ENCODE measurements around the gene ARL6IP5. TPM values are rescaled to one million over a fixed set of nuclear protein-coding genes. Genes with fewer than 3 reads are reported as not detected.
A peak's percentile ranks its signal among the peaks of the same experiment; 100 is the strongest.

The ARL6IP5 gene, protein sequence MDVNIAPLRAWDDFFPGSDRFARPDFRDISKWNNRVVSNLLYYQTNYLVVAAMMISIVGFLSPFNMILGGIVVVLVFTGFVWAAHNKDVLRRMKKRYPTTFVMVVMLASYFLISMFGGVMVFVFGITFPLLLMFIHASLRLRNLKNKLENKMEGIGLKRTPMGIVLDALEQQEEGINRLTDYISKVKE
- 160 and 196 TPM in 2 replicates for total RNA-seq

- DNase-seq (ENCODE audit: low read depth): peak; percentile 96
These were observed at the start of gene ARL6IP5 for GRCh38 chr3:69084326-69085167. TSS of gene ARL6IP5 (plus strand) at chr3:69084937. CDS start at chr3:69085048, 111 bp downstream.

- DNase-seq (ENCODE audit: low read depth): no peak
These were observed 40.1 kb upstream of the ARL6IP5 start for GRCh38 chr3:69044608-69045007.

GRCh38 chr3:69048990-69049389, 35.7 kb upstream of the ARL6IP5 start:
- DNase-seq (ENCODE audit: low read depth): no peak

DNA sequence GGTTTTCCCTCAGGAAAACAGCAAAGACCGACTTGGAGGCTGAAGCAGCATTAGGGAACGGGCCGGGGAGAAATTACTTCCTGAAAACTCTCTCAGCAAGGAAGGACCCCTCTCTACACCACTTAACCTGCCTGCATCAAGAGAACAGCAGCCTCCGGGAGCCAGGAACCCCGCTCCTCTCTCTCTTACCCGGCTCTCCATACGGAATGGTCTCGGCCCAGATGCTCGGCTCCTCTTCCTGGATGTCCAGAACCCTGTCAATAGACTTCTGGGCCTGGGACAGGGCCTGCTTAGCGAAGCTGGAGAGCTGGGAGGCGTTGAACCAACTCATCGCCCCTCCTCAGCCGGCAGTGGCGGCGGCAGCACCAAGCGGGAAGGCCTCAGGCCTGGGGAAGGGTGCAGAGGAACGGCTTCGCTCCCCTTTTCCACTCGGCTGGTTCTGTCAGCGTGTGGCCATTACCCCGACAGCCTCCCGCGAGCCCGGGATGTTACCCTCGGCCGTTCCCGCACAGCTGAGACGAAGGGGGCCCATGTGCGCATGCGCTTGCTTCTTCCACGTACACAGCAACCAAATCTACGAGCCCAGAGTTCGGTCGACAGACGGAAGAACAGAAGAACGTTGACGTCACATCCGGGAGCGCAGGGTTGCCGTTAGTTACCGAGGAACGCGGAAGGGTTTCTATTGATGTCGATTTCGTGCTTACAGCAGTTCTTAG, 32.8 kb upstream of the ARL6IP5 start, which contains the start of gene TMF1:
Gene TMF1, minus strand, starts transcription at position 578 of the 716 bp plus-strand sequence. Its CDS starts 247 bp downstream, at position 331.
- DNase-seq (ENCODE audit: low read depth): peak; percentile 99

- DNase-seq (ENCODE audit: low read depth): no peak
These were observed 32.3 kb upstream of the ARL6IP5 start for GRCh38 chr3:69052472-69052898.

DNA sequence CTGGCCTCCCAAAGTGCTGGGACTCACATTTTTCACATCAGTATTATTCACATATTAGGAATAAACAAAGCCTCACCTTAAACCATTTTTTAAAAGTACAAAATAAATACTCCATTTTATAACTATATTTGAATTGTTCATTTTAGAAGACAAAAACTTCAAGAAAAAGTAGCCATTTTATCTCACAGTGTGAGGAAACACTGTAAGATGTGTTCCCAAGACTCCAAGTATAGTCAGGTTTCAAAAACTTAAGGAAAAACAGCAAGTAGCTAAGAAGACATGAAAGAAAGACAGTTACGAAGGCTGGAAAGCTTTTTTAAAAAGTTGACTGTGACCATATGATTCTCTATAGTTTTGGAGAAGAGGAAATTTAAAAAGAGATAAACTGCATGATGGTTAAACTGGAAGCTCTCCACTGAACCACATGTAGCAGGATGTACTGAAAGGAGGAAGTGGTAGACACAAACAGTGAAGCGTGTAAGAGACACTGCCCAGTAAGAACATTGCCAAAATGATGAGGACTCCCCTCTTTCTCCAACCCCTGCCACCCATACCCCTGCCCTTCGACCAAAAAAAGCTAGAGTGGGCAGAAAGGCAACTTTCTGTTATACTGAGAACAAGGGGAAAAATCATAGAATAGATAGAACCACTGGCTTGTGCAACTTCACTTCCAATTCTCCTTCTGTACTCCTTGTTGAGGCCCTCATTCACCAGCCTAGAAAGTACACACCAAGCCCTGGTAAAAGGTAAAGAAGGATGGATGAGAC, 26.4 kb upstream of the ARL6IP5 start:
- no peak for DNase-seq (ENCODE audit: low read depth)

- DNase-seq (ENCODE audit: low read depth): no peak
These were observed 25.9 kb upstream of the ARL6IP5 start for GRCh38 chr3:69058947-69059224.

- DNase-seq (ENCODE audit: low read depth): no peak
These were observed 25.0 kb upstream of the ARL6IP5 start for GRCh38 chr3:69059688-69060087.

DNA sequence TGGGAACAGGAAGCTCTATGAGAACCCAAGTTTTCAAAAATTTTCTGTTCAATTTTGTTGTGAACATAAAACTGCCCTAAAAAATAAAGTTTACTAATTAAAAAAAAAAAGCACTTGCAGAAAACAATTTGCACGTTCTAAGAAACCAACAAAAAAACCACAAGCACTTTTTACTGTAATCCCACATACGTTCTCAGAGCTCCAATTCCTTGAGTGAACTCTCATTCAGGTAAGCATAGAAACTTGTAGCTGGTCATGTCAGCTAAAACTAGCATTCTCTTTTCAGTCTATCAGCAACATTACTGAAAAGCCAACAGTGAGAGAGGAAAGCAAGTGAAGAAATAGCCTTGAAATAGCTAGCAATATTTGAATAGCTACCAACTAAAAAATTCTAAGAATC, 21.1 kb upstream of the ARL6IP5 start:
- DNase-seq (ENCODE audit: low read depth): no peak

DNA sequence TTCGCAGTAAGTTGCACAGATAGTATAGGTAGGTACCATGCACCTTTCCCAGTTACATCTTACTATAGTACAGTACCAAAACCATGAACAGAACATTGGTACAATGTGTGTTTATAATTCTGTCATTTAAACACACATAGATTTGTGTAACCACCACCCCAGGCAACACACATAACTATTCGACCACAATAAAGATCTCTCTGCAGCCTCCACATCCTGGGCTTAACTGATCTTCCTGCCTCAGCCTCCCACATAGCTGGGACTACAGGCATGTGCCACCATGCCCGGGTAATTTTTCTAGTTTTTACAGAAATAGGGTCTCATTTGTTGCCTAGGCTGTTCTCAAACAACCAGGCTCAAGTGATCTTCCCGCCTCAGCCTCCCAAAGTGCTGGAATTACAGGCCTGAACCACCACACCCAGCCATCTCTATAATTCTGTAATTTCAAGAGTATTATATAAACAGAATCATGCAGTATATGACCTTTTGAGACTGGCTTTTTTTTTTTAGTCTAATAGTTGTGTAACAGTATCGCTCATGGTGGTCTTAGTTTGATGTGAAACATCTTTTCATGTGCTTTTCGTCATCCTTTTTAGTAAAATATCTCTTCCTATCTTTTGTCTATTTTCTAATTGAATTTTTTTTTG, 19.3 kb upstream of the ARL6IP5 start:
- no peak for DNase-seq (ENCODE audit: low read depth)

DNA sequence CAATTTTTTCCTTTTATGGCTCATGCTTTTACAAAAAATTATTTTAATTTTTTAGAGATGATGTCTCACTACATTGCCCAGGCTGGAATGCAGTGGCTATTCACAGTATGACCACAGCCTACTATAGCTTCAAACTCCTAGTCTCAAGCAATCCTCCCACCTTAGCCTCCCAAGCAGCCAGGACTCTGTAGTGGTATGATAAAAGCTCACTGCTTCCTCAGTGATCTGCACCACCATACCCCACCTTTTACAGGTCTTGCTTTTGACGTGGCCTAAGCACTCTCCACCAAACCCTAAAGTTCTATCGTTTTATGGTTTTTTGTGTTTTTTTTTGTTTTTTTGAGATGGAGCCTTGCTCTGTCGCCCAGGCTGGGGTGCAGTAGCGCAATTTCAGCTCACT, 18.6 kb upstream of the ARL6IP5 start:
- no peak for DNase-seq (ENCODE audit: low read depth)

- no peak for DNase-seq (ENCODE audit: low read depth)
These were observed 11.8 kb upstream of the ARL6IP5 start for GRCh38 chr3:69072928-69073327.

DNA sequence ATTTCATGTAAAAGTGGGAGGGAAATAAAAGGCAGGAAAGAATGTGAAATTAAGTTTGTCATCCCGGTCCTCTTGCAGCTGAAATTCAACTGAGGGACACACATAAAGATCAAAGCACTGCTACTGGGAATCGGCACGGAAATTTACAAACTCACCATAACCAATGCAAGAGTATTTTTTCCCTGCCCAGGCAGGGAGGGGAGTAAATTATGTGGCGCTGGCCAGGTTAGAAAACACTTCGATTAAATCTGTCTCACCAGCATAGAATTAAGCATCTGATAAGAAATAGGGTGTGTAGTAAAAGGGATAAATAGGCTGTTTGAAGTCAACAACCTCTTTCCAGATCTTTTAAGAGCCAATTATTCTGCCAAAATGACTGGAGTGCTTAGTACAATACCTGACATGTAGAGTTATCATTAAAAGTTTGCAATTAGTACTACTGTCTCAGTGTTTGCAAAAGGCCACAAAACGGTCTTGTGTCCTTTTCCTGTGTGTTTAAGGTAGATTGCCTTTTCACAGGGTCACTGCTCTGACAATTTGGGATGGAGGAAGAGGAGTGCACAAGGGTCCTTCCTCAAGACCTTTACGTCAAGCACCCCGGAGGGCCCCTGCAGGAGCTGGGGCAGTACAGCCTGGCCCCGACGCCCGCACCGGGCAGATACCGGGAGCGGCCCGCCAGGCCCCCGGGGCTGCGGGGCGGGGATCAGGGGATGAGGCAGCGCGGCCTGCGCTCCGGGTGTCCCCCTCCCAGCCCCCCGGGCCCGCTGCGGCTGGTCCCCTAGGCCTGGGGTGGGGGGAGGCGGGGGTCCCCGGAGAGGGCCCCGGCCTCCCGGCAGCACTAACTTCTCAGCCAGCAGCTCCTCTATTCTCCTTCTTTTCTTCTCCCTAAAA, 5.2 kb upstream of the ARL6IP5 start:
- DNase-seq (ENCODE audit: low read depth): no peak

- DNase-seq (ENCODE audit: low read depth): peak; percentile 70
These were observed 4.4 kb upstream of the ARL6IP5 start, which contains the start of gene UBA3 for GRCh38 chr3:69080233-69080920. TSS of gene UBA3 (minus strand) at chr3:69080365. CDS start at chr3:69080353, 12 bp downstream.

DNA sequence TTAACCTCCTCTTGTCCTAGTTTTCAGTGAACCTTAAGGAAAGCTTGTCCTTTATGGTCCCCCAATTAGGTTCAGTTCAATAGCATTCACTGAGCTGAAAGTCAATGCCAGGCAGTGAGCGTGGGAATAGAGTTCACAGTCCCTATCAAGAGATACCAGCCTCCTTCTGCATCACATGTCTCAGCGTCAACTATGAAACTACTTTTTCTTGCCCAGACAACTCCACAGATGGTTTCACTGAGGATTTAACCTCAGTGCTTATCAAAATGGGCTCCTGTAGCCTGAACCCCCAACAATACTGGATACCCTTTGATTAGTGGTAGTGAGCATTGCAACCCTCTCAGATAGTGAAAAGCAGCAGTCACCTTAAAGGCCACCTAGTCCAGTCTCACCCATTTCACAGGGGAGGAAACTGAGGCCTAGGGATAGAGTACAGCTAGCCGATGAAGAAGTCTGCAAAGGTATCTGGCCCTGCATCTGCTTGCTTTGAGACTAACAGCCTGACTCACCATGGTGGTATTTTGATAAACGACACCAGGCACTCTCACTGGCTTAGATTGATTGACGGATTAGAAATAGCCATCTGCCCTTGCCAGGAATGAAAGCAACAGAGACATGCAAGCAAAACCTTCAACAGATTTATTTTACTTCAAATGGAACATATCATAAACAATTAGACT, 3.0 kb upstream of the ARL6IP5 start:
- DNase-seq (ENCODE audit: low read depth): peak; percentile 72

DNA sequence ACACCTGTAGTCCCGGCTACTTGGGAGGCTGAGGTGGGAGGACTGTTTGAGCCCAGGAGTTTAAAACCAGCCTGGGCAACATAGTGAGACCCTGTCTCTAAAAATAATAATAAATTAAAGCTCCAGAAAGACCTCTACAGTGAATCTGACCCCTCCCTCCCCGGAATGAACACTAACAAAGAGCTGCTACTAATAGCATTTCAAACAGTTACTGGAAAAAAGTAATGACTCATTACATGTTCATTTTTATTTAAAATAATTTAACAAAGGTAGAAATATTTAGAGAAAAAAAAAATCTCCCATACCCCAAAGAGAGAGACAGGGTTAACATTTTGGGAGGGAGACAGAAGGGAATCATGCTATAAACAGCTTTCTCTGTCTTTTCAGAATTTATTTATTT, 2.4 kb upstream of the ARL6IP5 start:
- no peak for DNase-seq (ENCODE audit: low read depth)

DNA sequence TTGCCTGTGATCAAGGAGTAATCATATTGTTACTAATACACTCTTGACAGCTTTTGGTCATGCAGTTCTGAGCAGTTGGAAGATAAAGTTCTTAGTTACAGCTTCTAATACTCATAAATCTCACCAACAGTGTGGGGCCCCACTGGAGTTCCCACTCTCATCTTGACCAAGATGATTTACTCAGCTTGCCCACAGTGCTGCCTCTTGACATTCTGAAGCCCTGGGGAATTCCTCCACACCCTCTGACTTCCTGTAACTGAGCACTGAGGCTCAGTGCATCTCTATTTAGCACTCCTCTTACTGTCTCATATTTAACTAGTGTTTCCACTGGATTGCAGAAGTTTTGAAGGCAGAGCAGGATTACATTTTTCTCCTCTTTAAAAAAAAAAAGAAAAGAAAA, 1.9 kb upstream of the ARL6IP5 start:
- peak; percentile 88 for DNase-seq (ENCODE audit: low read depth)

- no peak for DNase-seq (ENCODE audit: low read depth)
These were observed 563 bp downstream of the ARL6IP5 start for GRCh38 chr3:69085168-69085832.
